Measurements from ENCODE around the gene MSRB1. TPM values are rescaled to one million over a fixed set of nuclear protein-coding genes. Genes with fewer than 3 reads are reported as not detected.

The MSRB1 gene
- total and polyA plus RNA-seq, 4 donors = 32.2 to 169 (median 98.0) TPM

DNA sequence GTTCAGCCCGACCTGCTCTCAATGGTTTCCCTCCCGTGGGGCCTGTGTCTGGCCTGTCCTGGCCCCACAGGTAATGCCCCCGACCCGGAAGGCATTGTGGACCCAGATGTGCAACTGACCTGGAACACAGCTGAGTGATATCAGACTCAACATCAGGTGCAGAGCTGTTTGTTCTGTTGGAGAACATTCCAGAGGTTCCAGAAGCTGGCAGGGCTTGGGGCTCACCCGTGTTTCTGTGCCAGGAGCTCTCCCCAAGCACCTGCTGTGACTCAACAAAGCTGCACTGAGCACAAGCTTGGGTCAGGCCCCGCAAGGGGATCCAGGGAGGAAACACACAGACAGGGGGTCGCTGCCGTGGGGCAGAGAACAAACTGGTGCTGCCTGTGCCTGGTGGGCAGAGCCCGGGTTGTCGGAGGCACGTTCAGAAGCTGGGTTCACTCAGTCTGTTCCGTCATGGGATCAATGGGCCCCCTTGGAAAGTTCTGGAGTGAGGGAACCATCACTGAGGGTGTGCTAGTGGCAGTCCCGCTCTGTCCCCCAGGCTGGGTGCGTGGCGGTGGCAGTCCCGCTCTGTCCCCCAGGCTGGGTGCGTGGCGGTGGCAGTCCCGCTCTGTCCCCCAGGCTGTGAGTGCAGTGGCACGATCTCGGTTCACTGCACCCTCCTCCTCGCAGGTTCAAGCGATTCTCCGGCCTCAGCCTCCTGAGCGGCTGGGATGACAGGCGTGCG lies 46.9 kb downstream of the MSRB1 start (continued):
- TF ChIP-seq EGR1 (IDR thresholded peaks at IDR 0.05; ENCODE audit: low read depth in 2 of 2) (no peak), RAD21 (IDR thresholded peaks at IDR 0.05) (no peak)

DNA sequence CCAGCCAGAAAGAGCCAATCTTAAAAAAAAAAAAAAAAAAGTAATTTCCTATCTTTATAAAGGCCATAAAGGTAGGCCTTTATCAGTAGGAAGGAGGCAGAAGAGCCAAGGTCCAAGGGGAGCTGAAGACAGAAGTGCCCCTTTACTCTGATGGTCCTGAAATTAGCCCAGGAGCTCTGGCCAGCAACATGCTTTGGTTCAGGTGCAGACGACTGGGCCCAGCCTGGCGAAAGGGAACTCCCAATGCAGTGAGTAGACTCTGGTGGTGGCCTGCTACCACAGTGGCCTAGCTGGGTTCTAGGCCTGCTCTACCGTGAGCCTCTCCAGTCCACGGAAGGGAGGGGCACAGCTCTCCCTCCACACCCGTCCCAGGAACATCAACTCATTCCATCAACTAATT lies 47.9 kb downstream of the MSRB1 start:
- Histone ChIP-seq H3K9me3 (ENCODE audit: control insufficient read depth in 4 of 4, low read length in 3 of 4) (no peaks in the 10 kb centered on the region), H3K36me3 (ENCODE audit: control insufficient read depth in 4 of 4, insufficient read depth in 3 of 4, low read depth in 1 of 4, low read length in 3 of 4) (no peaks in the 10 kb centered on the region), H3K27me3 (ENCODE audit: control insufficient read depth in 4 of 4, insufficient read depth in 4 of 4, low read length in 3 of 4) (no peaks in the 10 kb centered on the region), H3K4me1 (ENCODE audit: control insufficient read depth in 4 of 4, insufficient read depth in 4 of 4, low read length in 3 of 4) (peaks cover 0 to 3% (median under 1%) of the 10 kb centered on the region in 4 donors), H3K27ac (ENCODE audit: low read depth in 1 of 2, low read length in 2 of 2) (no peak overlapping the region), H3K4me3 (ENCODE audit: low read depth in 1 of 3, low read length in 3 of 3) (no peak overlapping the region), H3K9ac (ENCODE audit: low read depth in 1 of 2, low read length in 2 of 2) (no peak overlapping the region)
- DNase-seq (ENCODE audit: low spot score) = no peak
- WGBS = 90% methylated on average over 5 of the region's 5 CpGs
- TF ChIP-seq, protein P1, sequence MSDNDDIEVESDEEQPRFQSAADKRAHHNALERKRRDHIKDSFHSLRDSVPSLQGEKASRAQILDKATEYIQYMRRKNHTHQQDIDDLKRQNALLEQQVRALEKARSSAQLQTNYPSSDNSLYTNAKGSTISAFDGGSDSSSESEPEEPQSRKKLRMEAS (IDR thresholded peaks at IDR 0.05) = no peak
- no peak for TF ChIP-seq SP1 (IDR thresholded peaks at IDR 0.05)
- TF ChIP-seq, protein P2, sequence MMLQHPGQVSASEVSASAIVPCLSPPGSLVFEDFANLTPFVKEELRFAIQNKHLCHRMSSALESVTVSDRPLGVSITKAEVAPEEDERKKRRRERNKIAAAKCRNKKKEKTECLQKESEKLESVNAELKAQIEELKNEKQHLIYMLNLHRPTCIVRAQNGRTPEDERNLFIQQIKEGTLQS (IDR thresholded peaks at IDR 0.05) = no peak
- TF ChIP-seq, protein P3, sequence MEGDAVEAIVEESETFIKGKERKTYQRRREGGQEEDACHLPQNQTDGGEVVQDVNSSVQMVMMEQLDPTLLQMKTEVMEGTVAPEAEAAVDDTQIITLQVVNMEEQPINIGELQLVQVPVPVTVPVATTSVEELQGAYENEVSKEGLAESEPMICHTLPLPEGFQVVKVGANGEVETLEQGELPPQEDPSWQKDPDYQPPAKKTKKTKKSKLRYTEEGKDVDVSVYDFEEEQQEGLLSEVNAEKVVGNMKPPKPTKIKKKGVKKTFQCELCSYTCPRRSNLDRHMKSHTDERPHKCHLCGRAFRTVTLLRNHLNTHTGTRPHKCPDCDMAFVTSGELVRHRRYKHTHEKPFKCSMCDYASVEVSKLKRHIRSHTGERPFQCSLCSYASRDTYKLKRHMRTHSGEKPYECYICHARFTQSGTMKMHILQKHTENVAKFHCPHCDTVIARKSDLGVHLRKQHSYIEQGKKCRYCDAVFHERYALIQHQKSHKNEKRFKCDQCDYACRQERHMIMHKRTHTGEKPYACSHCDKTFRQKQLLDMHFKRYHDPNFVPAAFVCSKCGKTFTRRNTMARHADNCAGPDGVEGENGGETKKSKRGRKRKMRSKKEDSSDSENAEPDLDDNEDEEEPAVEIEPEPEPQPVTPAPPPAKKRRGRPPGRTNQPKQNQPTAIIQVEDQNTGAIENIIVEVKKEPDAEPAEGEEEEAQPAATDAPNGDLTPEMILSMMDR (IDR thresholded peaks at IDR 0.05; ENCODE audit: low read depth, low read length, missing input control) = no peak
- TF ChIP-seq JUND (IDR thresholded peaks at IDR 0.05) = no peak
- TF ChIP-seq, protein P4, sequence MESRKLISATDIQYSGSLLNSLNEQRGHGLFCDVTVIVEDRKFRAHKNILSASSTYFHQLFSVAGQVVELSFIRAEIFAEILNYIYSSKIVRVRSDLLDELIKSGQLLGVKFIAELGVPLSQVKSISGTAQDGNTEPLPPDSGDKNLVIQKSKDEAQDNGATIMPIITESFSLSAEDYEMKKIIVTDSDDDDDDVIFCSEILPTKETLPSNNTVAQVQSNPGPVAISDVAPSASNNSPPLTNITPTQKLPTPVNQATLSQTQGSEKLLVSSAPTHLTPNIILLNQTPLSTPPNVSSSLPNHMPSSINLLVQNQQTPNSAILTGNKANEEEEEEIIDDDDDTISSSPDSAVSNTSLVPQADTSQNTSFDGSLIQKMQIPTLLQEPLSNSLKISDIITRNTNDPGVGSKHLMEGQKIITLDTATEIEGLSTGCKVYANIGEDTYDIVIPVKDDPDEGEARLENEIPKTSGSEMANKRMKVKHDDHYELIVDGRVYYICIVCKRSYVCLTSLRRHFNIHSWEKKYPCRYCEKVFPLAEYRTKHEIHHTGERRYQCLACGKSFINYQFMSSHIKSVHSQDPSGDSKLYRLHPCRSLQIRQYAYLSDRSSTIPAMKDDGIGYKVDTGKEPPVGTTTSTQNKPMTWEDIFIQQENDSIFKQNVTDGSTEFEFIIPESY (IDR thresholded peaks at IDR 0.05) = no peak
- TF ChIP-seq EGR1 (IDR thresholded peaks at IDR 0.05; ENCODE audit: low read depth in 2 of 2) = no peak
- no peak for TF ChIP-seq RAD21 (IDR thresholded peaks at IDR 0.05)
- no peak for TF ChIP-seq GABPA (IDR thresholded peaks at IDR 0.05 in 1 of 2, conservative IDR thresholded peaks at IDR 0.05 in 1 of 2)
- TF ChIP-seq, protein P5, sequence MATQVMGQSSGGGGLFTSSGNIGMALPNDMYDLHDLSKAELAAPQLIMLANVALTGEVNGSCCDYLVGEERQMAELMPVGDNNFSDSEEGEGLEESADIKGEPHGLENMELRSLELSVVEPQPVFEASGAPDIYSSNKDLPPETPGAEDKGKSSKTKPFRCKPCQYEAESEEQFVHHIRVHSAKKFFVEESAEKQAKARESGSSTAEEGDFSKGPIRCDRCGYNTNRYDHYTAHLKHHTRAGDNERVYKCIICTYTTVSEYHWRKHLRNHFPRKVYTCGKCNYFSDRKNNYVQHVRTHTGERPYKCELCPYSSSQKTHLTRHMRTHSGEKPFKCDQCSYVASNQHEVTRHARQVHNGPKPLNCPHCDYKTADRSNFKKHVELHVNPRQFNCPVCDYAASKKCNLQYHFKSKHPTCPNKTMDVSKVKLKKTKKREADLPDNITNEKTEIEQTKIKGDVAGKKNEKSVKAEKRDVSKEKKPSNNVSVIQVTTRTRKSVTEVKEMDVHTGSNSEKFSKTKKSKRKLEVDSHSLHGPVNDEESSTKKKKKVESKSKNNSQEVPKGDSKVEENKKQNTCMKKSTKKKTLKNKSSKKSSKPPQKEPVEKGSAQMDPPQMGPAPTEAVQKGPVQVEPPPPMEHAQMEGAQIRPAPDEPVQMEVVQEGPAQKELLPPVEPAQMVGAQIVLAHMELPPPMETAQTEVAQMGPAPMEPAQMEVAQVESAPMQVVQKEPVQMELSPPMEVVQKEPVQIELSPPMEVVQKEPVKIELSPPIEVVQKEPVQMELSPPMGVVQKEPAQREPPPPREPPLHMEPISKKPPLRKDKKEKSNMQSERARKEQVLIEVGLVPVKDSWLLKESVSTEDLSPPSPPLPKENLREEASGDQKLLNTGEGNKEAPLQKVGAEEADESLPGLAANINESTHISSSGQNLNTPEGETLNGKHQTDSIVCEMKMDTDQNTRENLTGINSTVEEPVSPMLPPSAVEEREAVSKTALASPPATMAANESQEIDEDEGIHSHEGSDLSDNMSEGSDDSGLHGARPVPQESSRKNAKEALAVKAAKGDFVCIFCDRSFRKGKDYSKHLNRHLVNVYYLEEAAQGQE (IDR thresholded peaks at IDR 0.05) = no peak

DNA sequence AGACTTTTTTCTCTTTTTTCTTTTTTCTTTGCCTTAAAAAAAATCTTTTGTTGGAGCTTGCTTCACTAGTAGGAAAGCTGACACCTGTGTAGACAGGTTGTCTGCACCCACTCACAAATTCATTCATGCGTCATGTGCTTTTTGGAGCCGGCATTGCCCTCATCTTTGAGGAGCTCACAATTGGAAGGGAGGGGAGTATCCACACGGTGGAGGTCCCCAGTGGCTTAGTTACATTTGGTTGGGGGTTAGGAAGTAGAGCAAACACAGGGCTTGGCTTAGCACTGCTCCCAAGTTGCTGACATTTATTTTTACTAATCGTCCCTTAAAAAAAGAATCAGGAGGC lies 52.3 kb downstream of the MSRB1 start:
- H3K4me3 ChIP-seq (ENCODE audit: low read depth in 1 of 3, low read length in 3 of 3) = no peak overlapping the region
- no peaks in the 10 kb centered on the region for H3K9me3 ChIP-seq (ENCODE audit: control insufficient read depth in 4 of 4, low read length in 3 of 4)
- no peak overlapping the region for H3K27ac ChIP-seq (ENCODE audit: low read depth in 1 of 2, low read length in 2 of 2)
- TF ChIP-seq SP1 (IDR thresholded peaks at IDR 0.05) (no peak), NR2F2 (IDR thresholded peaks at IDR 0.05) (no peak), TAF1 (conservative IDR thresholded peaks at IDR 0.05) (no peak), GABPA (IDR thresholded peaks at IDR 0.05 in 1 of 2, conservative IDR thresholded peaks at IDR 0.05 in 1 of 2) (no peak)
- H3K27me3 ChIP-seq (ENCODE audit: control insufficient read depth in 4 of 4, insufficient read depth in 4 of 4, low read length in 3 of 4) = no peaks in the 10 kb centered on the region
- DNase-seq (ENCODE audit: low spot score) = no peak
- no peak overlapping the region for H3K9ac ChIP-seq (ENCODE audit: low read depth in 1 of 2, low read length in 2 of 2)
- H3K36me3 ChIP-seq (ENCODE audit: control insufficient read depth in 4 of 4, insufficient read depth in 3 of 4, low read depth in 1 of 4, low read length in 3 of 4) = no peaks in the 10 kb centered on the region
- H3K4me1 ChIP-seq (ENCODE audit: control insufficient read depth in 4 of 4, insufficient read depth in 4 of 4, low read length in 3 of 4) = no peaks in the 10 kb centered on the region
- WGBS = 48% methylated on average over 4 of the region's 4 CpGs
